Sigmoid colon (tissue), 7 donors: ENCODE data around the gene PHF11. TPM values are rescaled to one million over a fixed set of nuclear protein-coding genes. Genes with fewer than 3 reads are reported as not detected.

Source experiments
- DNase-seq: peaks from one replicate; pipeline ENCODE4 v3.0.0-alpha.2; 2019
- H3K27ac ChIP-seq, 4 donors: fragments of 200-600 bp; sonication (generic); one replicate each; pipeline ENCODE4 v1.5.1; 2016 to 2019; ENCODE audit warnings: mild to moderate bottlenecking in 1 of 4
- H3K27me3 ChIP-seq, 3 donors: fragments of 200-600 bp; sonication (generic); one replicate each; pipeline ENCODE4 v1.5.1; 2019; ENCODE audit warnings: mild to moderate bottlenecking in 1 of 3
- H3K36me3 ChIP-seq, 4 donors: fragments of 200-600 bp; sonication (generic); one replicate each; pipeline ENCODE4 v1.5.1; 2016 to 2019
- H3K4me1 ChIP-seq, 4 donors: fragments of 200-600 bp; sonication (generic); one replicate each; pipeline ENCODE4 v1.5.1; 2017 to 2019
- H3K4me3 ChIP-seq, 4 donors: fragments of 200-600 bp; sonication (generic); one replicate each; pipeline ENCODE4 v1.5.1; 2017 to 2019; ENCODE audit warnings: mild to moderate bottlenecking in 2 of 4, moderate library complexity in 1 of 4
- H3K9me3 ChIP-seq, 4 donors: fragments of 200-600 bp in 3 of 4; sonication (generic) in 3 of 4; one replicate each; pipeline versions ENCODE4 v1.5.1 to v1.6.1; 2013 to 2019
- CTCF ChIP-seq, 4 experiments: fragments of 450-650 bp in 3 of 4; fragments of 200-600 bp in 1 of 4; IDR thresholded peaks; one replicate each; pipeline ENCODE4 v1.5.1; 2016 to 2019; ENCODE audit warnings: antibody characterized with exemption in 4 of 4, mild to moderate bottlenecking in 3 of 4, moderate library complexity in 2 of 4
- EP300 ChIP-seq, 4 donors: sonication (generic); formaldehyde crosslinking; IDR thresholded peaks; one replicate each; pipeline ENCODE4 v1.6.1; 2017; ENCODE audit warnings: antibody characterized with exemption in 4 of 4
- POLR2A ChIP-seq, 2 donors: fragments of 450-650 bp; IDR thresholded peaks; one replicate each; pipeline ENCODE4 v1.6.1; 2016; ENCODE audit warnings: antibody characterized with exemption in 2 of 2, mild to moderate bottlenecking in 2 of 2, moderate library complexity in 2 of 2
- POLR2AphosphoS5 ChIP-seq, 4 donors: sonication (generic); formaldehyde crosslinking; IDR thresholded peaks; one replicate each; pipeline ENCODE4 v1.6.1; 2017; ENCODE audit warnings: antibody characterized with exemption in 4 of 4
- whole genome bisulfite sequencing, 2 donors: extraction: QIAGEN DNeasy Blood & Tissue Kit; methylation state at CpG; one replicate each; pipeline ENCODE4 v1.1.7; 2013; 5-methylcytosine and 5-hydroxymethylcytosine counted together
- intact Hi-C: fragments of 100-400 bp; cut with DNase I; formaldehyde crosslinking; loops from one replicate; pipeline ENCODE4 v1.15.1; 2023
- polyA plus RNA-seq, 3 donors: library from polyadenylated mRNA; stranded (reverse); fragments of 200-250 nt; gene quantifications; one replicate each; pipeline ENCODE4 v1.2.3, GENCODE V29; 2013
- total RNA-seq, 4 donors: library from RNA; depleted of rRNA; stranded (reverse); fragments of >200 nt; gene quantifications; one replicate each; pipeline ENCODE4 v1.1.0, GENCODE V29; 2016
- donor health status: healthy with polysubstance abuse.
- donor health status: Bipolar disorder and iron deficiency.
- donor health status: healthy.

Gene PHF11
- total and polyA plus RNA-seq, 7 donors: 20.1 to 52.1 (median 34.3) TPM

- Histone ChIP-seq H3K9me3 (no peaks in the 10 kb centered on the region), H3K27me3 (no peaks in the 10 kb centered on the region), H3K4me1 (peaks cover 0 to 6% (median 4%) of the 10 kb centered on the region in 4 donors), H3K36me3 (peaks cover 0 to 32% (median 8%) of the 10 kb centered on the region in 4 donors), H3K27ac (no peak overlapping the region), H3K4me3 (no peak overlapping the region)
- 53 to 70% methylated on average over 7 of the region's 7 CpGs for WGBS, 2 donors
- intact Hi-C loops: no loop called here
- no peak for TF ChIP-seq CTCF (IDR thresholded peaks at IDR 0.05)
- DNase-seq: no peak
These were observed 40.6 kb downstream of the PHF11 start for GRCh38 chr13:49536144-49536873.

DNA sequence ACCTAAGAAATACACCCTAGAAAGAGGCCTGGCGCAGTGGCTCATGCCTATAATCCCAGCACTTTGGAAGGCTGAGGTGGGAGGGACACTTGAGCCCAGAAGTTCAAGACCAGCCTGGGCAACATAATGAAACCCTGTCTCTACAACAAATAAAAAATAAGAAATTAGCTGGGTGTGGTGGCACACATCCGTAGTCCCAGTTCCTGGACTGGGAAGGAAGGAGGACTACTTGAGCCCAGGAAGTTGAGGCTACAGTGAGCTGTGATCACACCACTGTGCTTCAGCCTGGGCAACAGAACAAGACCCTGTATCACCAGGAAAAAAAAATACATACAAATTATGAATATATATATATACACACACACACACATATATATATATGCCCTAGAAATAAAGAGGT lies 42.7 kb downstream of the PHF11 start:
- H3K36me3 ChIP-seq: peaks cover 0 to 41% (median 8%) of the 10 kb centered on the region in 4 donors
- WGBS, 2 donors: 62 to 84% methylated on average over 2 of the region's 2 CpGs
- no peak overlapping the region for H3K4me3 ChIP-seq
- TF ChIP-seq POLR2A (IDR thresholded peaks at IDR 0.05) (no peak), CTCF (IDR thresholded peaks at IDR 0.05) (no peak), EP300 (IDR thresholded peaks at IDR 0.05) (no peak), POLR2AphosphoS5 (IDR thresholded peaks at IDR 0.05) (no peak)
- no peak overlapping the region for H3K27ac ChIP-seq
- no peaks in the 10 kb centered on the region for H3K27me3 ChIP-seq
- peaks cover 0 to 4% (median 0%) of the 10 kb centered on the region in 4 donors for H3K4me1 ChIP-seq
- DNase-seq: no peak
- H3K9me3 ChIP-seq: no peaks in the 10 kb centered on the region
- intact Hi-C loops: no loop called here

- Histone ChIP-seq H3K27ac (peak overlapping the region in 2 of 4 donors; percentile 26 to 31), H3K4me1 (peaks cover 0 to 4% (median 0%) of the 10 kb centered on the region in 4 donors), H3K4me3 (no peak overlapping the region), H3K9me3 (no peaks in the 10 kb centered on the region), H3K36me3 (peaks cover 0 to 41% (median 6%) of the 10 kb centered on the region in 4 donors), H3K27me3 (no peaks in the 10 kb centered on the region)
- WGBS, 2 donors: 75 to 92% methylated on average over 5 of the region's 5 CpGs
- TF ChIP-seq POLR2A (IDR thresholded peaks at IDR 0.05) (no peak), EP300 (IDR thresholded peaks at IDR 0.05) (no peak), POLR2AphosphoS5 (IDR thresholded peaks at IDR 0.05) (no peak), CTCF (IDR thresholded peaks at IDR 0.05) (no peak)
- peak; percentile 71 for DNase-seq
- intact Hi-C loops: no loop called here
These were observed 43.6 kb downstream of the PHF11 start for GRCh38 chr13:49539313-49539712.

- peaks cover 0 to 4% (median 0%) of the 10 kb centered on the region in 4 donors for H3K4me1 ChIP-seq
- TF ChIP-seq EP300 (IDR thresholded peaks at IDR 0.05): no peak
- TF ChIP-seq POLR2AphosphoS5 (IDR thresholded peaks at IDR 0.05): no peak
- no peak for TF ChIP-seq CTCF (IDR thresholded peaks at IDR 0.05)
- no peak for TF ChIP-seq POLR2A (IDR thresholded peaks at IDR 0.05)
- no peak for DNase-seq
- H3K9me3 ChIP-seq: no peaks in the 10 kb centered on the region
- 77 to 93% methylated on average over 3 of the region's 3 CpGs for WGBS, 2 donors
- peaks cover 0 to 46% (median 8%) of the 10 kb centered on the region in 4 donors for H3K36me3 ChIP-seq
- H3K27me3 ChIP-seq: no peaks in the 10 kb centered on the region
- H3K4me3 ChIP-seq: no peak overlapping the region
- intact Hi-C loops: no loop called here
- H3K27ac ChIP-seq: peak overlapping the region in 3 of 4 donors; percentile 26 to 37 (median 31)
These were observed 44.0 kb downstream of the PHF11 start for GRCh38 chr13:49539746-49540145.
